GM18909 (cell line): ENCODE results near the gene CHRDL1.
"Not testable (repeated sequence)": the region's sequence is repeated elsewhere in the genome, so short reads cannot be mapped to it uniquely, and the experiment has no call there.

Experiments
- ATAC-seq: cut with Tn5 transposase; IDR thresholded peaks from one replicate; pipeline ENCODE4 v1.9.1; 2021; ENCODE audit warnings: mild to moderate bottlenecking; ENCODE audit not compliant: unreplicated experiment, poor library complexity

CHRDL1 gene, protein sequence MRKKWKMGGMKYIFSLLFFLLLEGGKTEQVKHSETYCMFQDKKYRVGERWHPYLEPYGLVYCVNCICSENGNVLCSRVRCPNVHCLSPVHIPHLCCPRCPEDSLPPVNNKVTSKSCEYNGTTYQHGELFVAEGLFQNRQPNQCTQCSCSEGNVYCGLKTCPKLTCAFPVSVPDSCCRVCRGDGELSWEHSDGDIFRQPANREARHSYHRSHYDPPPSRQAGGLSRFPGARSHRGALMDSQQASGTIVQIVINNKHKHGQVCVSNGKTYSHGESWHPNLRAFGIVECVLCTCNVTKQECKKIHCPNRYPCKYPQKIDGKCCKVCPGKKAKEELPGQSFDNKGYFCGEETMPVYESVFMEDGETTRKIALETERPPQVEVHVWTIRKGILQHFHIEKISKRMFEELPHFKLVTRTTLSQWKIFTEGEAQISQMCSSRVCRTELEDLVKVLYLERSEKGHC

DNA sequence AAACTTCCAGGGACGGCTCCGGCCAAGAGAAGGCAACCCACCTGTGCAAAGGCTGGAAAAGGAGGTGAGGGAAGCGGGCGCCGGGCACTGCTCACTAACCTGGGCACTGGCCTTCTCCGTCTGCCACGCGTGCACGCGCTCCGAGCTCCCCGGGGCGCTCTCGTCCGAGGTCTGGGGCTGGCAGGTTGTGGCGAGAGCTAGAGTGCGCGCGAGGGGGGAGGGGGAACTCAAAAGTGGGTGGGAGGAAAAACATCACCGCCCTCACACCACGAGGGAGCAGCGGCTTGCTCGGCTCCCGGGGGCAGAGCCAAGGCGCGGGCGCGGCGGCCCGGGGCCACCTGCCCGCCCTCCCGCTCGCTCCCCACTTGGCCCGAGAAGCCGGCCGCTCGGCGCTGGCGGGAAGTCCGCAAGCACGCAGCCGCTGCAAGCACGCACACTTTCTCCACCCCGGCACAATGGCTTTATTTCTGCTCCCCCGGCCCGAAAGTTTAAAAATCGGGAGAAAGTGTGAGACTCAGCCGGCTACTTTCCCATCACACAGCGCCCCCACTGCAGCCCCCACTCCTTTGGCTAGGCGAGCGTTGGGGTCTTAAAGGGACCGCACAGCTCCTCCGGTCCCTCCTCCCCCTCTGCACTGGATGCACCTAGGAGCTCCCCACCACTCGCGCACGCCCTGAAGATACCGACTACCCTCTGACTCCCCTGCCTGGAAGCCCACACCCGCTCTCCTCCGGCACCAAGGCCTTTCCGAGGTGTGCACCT, at the start of gene CHRDL1:
Gene CHRDL1 (minus strand): TSS at position 173 of the 762 bp plus-strand sequence. CDS start 3,636 bp downstream, outside the sequence.
- ATAC-seq, result peak; percentile 54

DNA sequence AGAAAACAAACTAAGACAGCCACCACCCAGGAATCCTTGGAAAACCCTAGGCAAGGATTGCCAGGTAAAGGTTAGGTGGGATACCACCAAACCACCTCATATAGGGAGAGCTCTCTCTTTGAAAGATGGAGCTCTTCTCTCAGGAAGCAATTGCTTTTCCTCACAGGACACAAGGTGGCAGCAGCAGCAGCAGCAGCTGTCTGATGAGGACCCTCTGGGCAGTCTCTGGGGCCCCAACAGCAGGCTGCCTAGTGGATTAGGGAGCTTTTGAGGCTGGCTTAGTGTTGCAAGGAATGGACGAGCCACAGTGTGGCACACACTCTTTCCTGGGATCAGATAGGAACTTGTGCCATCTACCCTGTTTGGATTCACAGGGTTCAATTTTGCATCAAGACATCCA, 41.4 kb upstream of the CHRDL1 start:
- ATAC-seq, result no peak

DNA sequence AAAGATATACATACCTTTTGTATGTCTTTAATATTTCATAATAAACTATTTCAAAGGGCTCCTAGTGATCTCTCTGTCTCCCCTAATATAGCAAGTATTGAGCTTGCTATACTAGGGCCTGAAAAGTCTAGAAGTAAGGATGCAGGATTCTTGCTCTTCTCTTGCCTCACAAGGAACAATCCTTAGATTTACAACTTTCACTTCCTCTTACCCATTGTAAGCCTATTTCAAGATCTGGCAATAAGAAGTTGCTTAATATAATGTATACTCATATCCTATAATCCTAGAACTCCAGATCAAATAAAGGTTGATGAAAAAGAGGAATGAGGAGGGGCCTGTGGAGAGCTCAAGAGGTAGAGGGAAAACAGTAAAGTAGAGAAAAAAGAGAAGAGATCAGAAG, 40.8 kb upstream of the CHRDL1 start:
- ATAC-seq, result no peak

DNA sequence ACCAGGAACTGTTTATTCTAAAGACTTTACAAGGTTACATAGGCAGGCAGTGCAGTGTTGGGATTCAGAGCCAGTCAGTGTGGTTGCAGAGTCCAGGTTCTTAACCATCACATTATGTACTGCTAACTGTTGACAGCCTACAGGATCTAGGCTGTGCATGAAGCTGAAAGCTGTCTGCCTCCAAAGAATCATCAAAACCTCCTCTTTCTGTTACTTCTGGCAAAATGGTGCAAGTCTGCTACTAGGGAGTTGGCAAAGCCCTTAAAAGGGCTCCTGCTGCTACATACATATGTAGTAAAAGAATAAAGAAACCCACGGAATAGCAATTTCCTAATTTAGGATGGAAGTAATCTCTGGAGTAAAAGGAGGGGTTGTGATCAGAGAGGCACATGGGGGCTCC, 40.4 kb upstream of the CHRDL1 start:
- ATAC-seq, result no peak

DNA sequence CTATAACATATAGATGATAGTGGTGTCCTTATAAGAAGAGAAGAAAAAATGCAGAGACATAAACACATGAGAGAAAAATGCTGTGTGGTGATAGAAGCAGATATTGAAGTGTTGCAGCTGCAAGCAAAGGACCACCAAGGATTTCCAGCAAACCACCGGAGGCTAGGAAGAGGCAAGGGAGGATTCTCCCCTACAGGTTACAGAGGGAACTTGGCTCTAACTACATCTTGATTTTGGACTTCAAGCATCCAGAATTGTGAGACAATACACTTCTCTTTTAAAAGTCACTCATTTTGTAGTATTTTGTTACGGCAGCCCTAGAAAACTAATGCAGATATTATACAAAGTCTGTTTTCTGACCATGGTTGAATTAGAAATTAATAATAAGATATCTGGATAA, 30.4 kb upstream of the CHRDL1 start:
- no peak for ATAC-seq

DNA sequence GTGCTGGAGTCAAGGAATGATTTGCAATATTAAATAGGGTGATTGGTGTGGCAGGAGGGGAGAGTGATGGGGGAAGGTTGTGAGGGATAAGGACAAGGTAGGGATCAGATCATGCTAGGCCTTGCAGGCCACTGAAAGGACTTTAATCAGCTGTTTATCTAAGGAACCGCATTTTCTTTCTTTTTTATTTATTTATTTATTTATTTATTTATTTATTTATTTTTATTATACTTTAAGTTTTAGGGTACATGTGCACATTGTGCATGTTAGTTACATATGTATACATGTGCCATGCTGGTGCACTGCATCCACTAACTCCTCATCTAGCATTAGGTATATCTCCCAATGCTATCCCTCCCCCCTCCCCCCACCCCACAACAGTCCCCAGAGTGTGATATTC, 20.9 kb upstream of the CHRDL1 start:
- ATAC-seq, result not testable (repeated sequence)

DNA sequence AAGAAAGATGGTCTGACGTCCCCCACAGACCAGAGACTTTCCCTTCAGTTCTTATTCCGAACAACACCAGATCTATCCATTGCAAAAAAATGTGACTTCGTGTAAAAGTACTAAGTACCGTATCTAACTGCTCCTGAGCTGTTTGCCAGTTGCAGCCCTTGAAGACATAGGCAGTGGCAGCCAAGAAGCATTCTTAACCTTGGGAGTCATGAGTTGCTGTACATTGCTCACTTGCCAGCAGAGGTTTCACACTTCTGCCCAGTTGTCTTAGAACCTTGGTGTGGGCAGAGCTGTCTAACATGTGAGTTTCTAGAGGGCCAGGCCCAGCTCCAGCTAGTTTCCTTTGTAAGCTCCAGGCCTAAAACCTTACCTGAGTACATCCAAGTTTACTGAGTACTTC, 10.5 kb upstream of the CHRDL1 start:
- ATAC-seq, result no peak

DNA sequence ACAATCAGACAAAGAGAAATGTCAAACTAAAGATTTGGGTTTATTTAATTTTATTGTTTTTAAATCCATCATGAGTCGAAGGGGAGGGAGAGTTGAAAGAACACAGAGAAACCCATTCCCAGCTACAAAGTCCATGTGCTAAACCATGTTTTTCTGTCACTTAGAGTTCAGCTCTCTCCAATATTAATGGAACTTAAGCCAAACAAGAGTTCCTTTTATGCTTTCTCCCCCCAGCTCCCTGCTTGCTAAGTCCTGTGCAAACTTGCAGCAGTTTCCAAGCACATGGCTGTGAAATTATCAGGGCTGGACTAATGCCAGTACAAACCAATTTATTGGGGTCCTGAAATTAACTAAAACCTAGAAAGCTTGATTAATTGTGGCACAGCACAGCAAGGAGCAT, 9.7 kb upstream of the CHRDL1 start:
- ATAC-seq, result no peak

DNA sequence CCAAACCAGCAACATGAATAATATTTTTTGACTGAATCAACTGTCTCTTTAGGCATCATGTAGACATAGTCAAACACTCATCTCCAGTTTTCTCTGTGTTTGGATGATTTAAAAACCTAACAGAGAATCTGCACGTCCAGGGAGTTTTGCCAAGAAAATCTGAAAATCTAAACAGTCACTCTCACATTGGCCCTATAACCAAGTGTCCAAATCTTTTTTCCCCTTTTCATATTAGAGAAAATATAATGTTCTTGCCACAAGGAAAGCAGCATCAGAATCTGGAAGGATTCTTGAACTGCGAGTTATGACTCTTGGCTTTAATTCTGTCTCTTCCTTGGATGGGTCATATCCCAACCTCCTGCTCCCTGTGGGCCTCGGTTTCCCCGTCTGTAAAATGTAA, 8.8 kb upstream of the CHRDL1 start:
- no peak for ATAC-seq

DNA sequence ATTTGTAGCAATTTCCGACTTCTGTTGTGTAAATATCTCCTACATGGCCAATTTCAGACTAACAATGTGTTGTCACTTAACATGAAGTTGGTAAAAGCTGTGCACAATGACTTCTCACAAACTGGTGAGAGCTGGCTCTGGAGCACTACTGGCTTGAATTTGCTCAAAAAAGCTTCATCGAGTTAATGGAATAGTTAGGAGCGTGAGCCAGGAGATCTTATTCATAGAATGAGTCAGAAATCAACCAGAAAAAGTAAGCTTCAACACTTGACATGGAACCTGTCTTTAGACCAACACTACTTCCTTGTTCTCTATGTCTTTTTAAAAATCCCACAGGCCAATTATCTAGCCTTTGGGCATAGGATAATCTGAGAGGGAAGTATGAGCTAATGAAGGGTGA, 7.9 kb upstream of the CHRDL1 start:
- ATAC-seq, result no peak

DNA sequence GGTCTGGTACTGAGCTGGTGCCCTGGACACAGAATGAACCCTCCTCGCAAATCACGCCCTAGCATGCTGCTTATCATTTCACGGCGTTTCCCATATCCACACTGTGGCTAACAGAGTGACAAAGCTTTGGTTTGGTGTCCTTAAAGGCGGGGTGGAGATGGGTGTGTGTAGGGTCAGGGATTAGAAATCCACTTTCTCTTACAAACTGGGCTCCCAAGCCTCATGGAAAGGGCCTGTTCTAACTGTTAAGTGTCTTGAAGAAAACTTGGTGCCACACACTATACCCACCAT, 735 bp upstream of the CHRDL1 start:
- no peak for ATAC-seq

DNA sequence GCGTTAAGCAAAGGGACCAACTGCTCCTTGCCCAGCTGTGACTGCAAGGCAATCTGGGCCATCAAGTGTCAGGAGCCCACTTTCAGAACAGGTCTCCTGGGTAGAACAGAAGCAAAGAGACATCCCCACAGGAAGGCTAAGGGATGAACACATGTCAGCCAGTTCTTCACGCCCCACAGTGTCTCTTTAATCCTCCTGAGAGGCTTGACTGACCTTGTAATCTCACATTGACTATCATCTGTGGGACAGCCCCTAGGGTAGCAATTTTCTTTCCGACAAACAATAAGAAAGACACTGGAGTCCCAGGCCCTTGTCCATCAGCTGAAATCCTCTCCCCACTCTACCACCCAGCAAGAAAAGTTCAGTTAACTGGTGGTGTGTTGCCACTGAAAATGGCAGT, 1.0 kb downstream of the CHRDL1 start:
- no peak for ATAC-seq

DNA sequence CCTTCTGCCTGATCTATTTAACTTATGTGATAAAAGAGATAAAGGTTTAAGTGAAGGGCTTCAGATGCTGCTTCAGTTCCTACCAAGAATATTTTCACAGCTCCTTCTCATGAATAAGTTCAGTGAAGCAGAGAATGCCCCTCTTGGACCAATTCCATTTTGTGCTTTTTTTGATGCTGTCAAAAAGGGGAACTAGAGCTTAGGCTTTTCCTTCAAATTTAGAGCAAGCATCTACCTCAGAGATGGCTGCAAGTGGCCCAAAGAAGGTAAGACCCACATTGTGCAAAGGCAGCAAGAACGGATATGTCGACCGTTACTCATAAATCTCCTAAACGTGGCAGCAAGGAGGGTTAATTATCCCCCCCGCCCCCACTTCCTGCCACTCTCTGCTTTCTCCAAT, 4.5 kb downstream of the CHRDL1 start:
- no peak for ATAC-seq

DNA sequence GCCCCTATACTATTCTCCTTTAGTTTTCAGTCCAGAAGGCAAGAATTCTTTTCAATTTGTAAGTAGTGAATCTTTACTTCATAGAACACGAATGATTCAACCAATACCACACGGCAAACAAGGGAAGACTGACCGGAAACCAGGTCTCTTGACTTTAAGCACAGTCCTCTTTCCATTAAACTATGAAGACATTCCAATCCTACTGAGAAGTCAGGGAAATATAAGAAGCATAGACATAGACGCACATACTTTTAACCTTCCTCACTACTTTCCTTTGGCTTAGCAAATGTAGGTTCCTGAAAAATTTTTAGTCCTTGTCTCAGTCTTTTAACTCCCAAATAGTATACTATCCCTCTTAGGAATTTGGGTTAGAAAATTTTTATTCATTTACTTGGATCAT, 9.1 kb downstream of the CHRDL1 start:
- ATAC-seq, result no peak

DNA sequence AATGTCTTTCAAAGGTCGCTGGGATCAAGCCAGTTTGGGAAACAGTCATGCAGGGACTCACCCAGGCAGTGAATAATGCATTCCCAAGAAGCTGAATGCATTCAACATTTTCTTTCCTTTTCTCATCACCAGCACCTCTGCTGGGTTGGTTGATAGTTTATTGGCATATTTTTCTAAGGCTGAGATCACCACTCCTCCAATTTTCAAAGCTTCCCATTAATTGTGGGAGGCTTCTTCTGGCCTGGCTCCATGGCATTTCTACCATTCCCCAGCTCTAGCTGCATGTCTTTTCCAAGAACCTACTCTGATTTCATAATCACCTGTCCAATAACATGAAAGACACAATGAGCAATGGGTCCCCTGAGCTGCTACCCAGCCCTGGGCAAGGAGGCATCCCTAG, 35.8 kb downstream of the CHRDL1 start:
- ATAC-seq, result no peak

DNA sequence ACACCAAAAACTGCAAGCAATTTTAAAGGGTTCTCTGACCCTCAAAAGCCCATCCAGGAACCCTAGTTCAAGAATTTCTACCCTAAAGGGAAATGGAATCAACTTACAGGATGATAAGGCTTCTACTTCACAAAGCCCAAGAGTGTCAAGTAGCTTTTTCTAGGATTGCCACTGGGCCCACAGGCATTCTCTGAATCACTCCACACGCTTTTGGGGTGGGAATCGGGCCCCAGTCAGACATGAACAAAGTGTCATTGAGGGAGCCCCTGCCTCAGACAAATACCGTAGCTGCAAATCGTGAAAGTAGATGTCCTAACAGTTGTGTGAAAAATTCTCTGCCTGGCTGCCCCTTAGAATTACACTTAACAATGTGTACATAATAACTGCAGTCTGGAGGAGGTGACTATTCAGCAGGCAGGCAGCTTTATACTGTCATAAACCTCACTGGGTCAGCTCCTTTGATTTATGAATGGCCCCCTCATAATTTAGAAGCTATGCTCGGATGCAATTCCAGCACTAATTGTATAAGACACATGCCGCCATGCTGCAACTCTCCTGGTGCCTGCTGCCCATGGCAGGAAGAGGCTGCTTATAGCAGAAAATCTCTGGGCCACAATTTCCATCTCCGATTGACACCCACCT, 36.7 kb downstream of the CHRDL1 start:
- no peak for ATAC-seq

DNA sequence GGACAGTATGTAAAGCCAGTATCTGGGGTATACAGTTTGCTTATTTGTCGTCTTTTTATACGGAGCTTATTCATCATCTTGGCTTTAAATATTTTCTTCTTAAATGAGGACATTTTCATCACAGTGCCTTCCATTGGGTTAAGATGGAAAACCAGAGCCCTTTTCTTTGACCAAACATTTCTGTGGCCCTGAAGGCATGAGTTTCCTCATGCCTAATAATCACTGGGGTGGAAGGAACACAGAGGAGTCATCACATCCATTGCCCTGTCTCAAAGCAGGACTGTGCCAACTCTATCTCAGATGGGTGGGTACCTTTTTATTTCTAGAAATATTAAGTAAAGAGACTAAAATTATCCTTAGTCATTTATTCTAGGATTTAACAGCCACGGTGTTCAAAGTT, 40.0 kb downstream of the CHRDL1 start:
- ATAC-seq, result no peak

DNA sequence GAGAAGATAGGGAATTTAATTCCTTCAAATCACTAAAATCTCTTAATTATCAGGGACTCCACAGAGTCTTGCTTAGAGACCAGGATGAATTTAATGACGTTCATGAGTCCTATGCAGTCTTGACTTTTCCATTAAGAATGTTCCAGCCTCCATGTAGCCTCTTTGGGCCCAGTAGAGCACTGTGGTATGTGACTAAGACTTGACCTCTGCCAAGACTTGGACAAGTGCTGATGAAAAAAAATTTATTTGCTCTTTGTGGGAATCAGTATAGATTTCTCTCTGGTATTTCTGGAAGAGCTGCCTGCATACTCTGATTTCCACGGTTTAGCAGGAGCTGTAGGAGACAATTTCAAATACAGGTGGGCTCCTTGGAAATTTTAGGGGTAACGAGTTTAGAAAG, 40.6 kb downstream of the CHRDL1 start:
- ATAC-seq, result no peak

DNA sequence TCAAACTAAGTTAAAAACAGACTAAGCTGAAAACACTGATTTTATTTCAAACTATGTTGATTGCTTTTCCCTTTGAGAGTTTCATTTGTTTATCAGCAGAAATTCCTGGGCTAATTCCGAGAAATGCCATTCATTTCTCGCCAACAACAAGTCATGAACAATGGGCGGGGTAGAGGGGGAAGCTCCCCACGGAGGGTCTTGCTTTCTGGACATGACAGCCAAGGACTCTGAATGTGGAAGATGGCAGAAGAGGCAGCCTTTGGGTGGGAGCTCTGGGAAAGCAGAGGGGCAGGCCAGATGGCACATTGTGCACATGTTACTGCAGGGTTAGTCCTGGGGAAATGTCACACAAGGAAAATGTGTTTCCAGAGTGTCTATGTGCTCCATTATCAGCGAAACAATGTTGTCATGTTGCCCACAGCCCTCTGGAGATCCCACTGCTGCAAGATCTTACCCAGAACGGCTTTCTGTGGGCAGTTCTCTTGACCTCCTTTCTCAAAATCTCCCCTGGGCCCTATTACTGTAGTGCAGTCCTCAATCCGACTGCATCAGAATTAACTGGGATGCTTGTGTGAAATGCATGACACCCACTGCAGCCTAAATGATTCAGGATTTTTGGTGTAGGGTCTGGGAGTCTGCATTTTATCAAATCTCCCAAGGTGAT, 45.0 kb downstream of the CHRDL1 start:
- ATAC-seq, result no peak

DNA sequence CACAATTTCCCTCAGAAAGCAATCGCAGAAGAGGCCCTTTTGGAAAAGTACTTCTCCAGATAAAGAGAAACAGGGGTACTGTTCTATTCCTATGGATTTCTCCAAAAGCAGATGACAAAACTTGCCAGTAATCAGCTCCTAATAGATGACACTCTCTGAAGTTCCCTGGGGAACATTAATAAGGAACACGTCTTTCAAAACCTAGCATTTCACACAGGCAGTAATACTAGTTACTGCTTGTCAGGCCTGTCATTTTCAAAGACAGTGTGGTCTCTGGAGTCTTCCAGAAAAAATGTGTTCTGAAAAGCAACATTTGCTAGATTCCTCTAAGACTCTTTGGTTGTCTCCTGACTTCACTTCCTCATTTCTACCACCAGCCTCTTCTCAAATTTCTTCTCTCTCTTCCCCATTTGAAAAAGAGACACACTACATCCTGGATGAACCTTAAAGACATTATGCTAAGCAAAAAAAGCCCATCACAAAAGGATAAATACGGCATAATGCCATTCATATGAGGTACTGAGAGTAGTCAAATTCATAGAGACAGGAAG, 47.3 kb downstream of the CHRDL1 start:
- ATAC-seq, result no peak

DNA sequence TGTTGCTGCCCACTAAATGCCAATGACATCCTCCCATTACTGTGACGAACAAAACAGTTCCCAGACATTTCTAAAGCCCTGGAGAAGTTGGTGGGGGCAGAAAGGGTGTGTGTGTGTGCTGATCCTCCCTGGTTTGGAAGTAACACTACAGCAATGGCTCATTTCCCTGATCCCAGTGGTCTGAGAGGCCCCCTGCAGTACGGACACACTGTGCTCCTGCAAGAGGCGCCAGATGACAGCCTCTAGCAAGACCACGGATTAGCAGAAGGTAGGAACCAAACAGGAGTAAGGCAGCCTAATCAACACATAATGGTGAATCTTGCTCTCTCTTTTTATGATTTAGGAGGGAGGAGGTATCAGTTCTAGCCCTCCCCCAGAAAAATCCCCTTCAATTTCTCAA, 49.6 kb downstream of the CHRDL1 start:
- ATAC-seq, result no peak
